Liver (tissue), 3 donors: Measurements from ENCODE around the gene PITPNC1.
"Not testable (repeated sequence)": the region's sequence is repeated elsewhere in the genome, so short reads cannot be mapped to it uniquely, and the experiment has no call there.

ENCODE experiments used
- CTCF ChIP-seq: fragments of 150-350 bp; IDR thresholded peaks from 2 replicates; pipeline ENCODE4 v1.5.1; 2017; ENCODE audit warnings: improper control_type of control experiment, low read depth, low read length; ENCODE audit not compliant: missing input control
- FOXA1 ChIP-seq: IDR thresholded peaks from 2 replicates; pipeline ENCODE4 v1.6.1; 2016; ENCODE audit warnings: antibody characterized with exemption
- GABPA ChIP-seq, 2 donors: IDR thresholded peaks in 1 of 2; conservative IDR thresholded peaks in 1 of 2; 2 replicates each; pipeline ENCODE4 v1.6.1; 2016; ENCODE audit warnings: antibody characterized with exemption in 2 of 2, mild to moderate bottlenecking in 1 of 2, moderate library complexity in 1 of 2
- MAX ChIP-seq: IDR thresholded peaks from 2 replicates; pipeline ENCODE4 v1.6.1; 2016; ENCODE audit warnings: antibody characterized with exemption
- RAD21 ChIP-seq, 2 donors: IDR thresholded peaks; 2 replicates each; pipeline ENCODE4 v1.6.1; 2016; ENCODE audit warnings: antibody characterized with exemption in 2 of 2, mild to moderate bottlenecking in 2 of 2
- REST ChIP-seq: IDR thresholded peaks from 2 replicates; pipeline ENCODE4 v1.6.1; 2016; ENCODE audit warnings: antibody characterized with exemption, mild to moderate bottlenecking
- SP1 ChIP-seq: IDR thresholded peaks from 2 replicates; pipeline ENCODE4 v1.6.1; 2018; ENCODE audit warnings: antibody characterized with exemption, mild to moderate bottlenecking
- TAF1 ChIP-seq: conservative IDR thresholded peaks from 2 replicates; pipeline ENCODE4 v1.6.1; 2016; ENCODE audit warnings: antibody characterized with exemption, mild to moderate bottlenecking
- YY1 ChIP-seq: IDR thresholded peaks from 2 replicates; pipeline ENCODE4 v1.6.1; 2016; ENCODE audit warnings: antibody characterized with exemption, mild to moderate bottlenecking
- ZBTB33 ChIP-seq: IDR thresholded peaks from 2 replicates; pipeline ENCODE4 v1.6.1; 2016; ENCODE audit warnings: antibody characterized with exemption
- donor health status: healthy.
- donor health status: healthy.

GRCh38 chr17:67630836-67631235, 253.8 kb downstream of the PITPNC1 start:
- TF ChIP-seq CTCF; ZBTB33; REST; YY1; SP1; RAD21 (IDR thresholded peaks at IDR 0.05); TAF1; GABPA (IDR thresholded peaks at IDR 0.05 in 1 of 2, conservative IDR thresholded peaks at IDR 0.05 in 1 of 2); MAX; FOXA1: not testable (repeated sequence)
